Left colon (tissue), 2 donors: ENCODE measurements around the gene DBET. TPM values are rescaled to one million over a fixed set of nuclear protein-coding genes. Genes with fewer than 3 reads are reported as not detected.
"Not testable (repeated sequence)": the region's sequence is repeated elsewhere in the genome, so short reads cannot be mapped to it uniquely, and the experiment has no call there.

Source experiments
- ATAC-seq: fragments of 200-7000 bp; cut with Tn5 transposase; one replicate; pipeline ENCODE4 v1.9.1; 2020; ENCODE audit warnings: mild to moderate bottlenecking, moderate library complexity
- DNase-seq, 2 donors: peaks; one replicate each; pipeline ENCODE4 v3.0.0-alpha.2; 2020
- intact Hi-C, 2 donors: fragments of 100-400 bp; cut with DNase I in 1 of 2; cut with micrococcal nuclease in 1 of 2; formaldehyde crosslinking; loops; one replicate each; pipeline versions ENCODE4 v1.11.2 to v1.14.0; 2022; cut with DNase I, micrococcal nuclease
- total RNA-seq, 2 donors: library from RNA; stranded (reverse); fragmentation: NEBNext Ultra II Directional; extraction: Animal tissue kit (Norgen Biotek cat#: 25700); gene quantifications; one replicate each; pipeline ENCODE4 v1.2.1, GENCODE V29; 2021
- donor health status: DM: no; HTN: no; CAD: no.
- donor health status: DM: yes; HTN: yes; CAD: no.

Gene DBET
- total RNA-seq, 2 donors from 2014 or later = not detected

DNA sequence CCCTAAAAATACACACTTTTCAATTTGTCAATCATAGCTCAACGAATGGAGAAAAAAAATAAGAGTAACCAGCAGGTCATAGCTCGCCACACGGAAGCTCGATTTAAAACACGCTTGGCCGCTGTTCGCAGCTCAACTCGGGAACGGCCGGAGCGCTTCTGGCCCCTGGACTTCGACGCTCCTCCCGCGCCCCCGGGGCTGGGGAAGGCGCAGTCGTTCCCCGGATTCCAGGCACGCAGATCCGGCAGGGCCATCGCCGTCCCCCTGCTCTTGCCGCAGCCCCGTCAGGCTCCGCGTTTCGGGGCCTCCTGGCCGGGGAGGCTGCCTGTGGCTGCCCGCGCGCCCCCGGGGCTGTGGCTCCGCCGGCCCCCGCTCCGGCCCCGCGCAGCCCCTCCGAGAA lies 23.4 kb upstream of the DBET start:
- DNase-seq, intact Hi-C loops, ATAC-seq: not testable (repeated sequence)

DNA sequence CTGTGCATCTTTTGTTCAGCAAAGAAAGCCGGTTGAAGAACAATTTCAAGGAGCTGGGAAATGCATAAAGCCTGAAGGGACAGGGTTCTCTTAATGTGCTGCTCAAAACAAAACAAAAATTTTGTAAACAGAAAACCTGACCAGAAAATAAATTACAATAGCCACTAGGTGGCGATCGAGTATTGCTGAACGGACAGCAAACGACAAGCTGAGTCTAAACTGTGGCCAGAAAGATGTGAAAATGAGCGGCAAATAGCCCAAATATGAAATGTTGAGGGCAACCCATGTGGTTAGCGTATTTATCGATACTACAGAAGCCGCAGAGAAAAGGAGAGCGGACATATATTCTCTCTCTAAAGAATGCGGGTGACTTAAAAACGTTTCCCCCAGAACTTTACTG lies 16.7 kb upstream of the DBET start:
- DNase-seq, intact Hi-C loops, ATAC-seq: not testable (repeated sequence)

DNA sequence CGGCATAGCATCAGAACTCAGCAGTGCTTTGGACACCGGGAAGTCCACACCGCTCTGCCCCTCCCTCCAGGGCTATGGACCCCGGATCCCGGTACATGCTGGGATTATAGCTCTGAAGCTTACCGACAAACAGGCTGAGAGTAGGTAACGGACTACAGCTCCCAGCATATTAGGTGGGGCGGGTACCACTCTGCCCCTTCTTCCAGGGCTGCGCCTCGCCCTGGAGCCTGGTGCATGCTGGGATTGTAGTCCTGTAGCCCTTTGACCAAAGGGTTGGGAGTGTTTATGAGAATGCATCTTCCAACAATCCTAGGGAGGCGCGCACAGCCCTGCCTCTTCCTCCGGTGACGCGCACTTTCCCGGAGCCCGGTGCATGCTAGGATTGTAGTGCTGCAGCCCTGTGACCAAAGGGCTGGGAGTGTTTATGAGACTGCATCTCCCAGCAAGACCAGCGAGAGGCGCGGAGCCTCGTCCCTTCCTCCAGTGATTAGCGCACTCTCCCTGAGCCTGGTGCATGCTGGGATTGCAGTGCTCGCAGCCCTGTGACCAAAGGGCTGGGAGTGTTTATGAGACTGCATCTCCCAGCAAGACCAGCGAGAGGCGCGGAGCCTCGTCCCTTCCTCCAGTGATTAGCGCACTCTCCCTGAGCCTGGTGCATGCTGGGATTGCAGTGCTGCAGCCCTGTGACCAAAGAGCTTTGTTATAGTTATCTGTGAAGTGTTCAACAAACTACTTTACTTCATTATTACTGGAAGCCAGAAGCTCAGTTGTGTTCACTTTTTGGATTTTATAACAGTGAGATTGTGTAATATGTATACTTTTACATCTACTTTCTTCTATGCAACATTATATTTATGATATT lies 14.7 kb upstream of the DBET start:
- intact Hi-C loops, DNase-seq: not testable (repeated sequence)
- peak; percentile 53 for ATAC-seq

DNA sequence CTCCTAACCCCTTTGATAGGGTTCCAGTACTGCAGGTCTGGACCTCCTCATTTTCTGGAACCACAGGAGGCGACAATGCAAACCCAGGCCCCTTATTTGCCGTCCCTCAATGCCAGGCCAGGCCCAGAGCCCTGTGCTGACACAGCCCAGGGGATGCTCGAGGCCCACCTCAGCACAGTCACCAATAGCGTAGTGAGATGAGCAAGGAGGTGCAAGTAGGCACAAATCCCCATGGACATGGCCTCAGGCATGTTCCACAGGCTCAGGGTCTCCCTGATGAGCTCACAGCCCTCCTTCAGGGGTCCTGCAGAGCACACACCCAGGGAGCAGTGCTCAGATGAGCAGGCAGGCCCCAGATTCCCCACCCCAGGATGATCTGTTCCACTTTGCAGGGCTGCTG lies 5.3 kb upstream of the DBET start:
- intact Hi-C loops, DNase-seq, ATAC-seq: not testable (repeated sequence)

DNA sequence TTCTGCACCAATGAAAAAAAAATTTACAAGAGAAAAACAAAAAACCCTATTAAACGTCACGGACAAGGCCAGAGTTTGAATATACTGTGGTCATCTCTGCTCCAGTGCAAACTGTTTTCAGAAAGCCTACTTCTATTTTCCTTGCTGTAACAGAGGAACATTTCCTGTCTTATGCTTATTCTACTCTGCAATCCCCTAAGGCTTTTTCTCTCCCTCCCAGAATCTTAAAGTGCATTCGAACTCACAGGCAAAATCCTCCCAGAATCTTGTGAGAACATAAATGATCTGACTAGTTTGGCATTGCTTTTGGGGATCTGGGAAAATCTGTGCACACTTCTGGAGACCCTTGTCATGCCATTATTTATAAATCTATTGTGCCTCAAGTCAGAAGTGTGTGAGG lies 503 bp downstream of the DBET start:
- ATAC-seq, DNase-seq, intact Hi-C loops: not testable (repeated sequence)

DNA sequence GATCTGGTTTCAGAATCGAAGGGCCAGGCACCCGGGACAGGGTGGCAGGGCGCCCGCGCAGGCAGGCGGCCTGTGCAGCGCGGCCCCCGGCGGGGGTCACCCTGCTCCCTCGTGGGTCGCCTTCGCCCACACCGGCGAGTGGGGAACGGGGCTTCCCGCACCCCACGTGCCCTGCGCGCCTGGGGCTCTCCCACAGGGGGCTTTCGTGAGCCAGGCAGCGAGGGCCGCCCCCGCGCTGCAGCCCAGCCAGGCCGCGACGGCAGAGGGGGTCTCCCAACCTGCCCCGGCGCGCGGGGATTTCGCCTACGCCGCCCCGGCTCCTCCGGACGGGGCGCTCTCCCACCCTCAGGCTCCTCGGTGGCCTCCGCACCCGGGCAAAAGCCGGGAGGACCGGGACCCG lies 4.0 kb downstream of the DBET start:
- DNase-seq = peak in 1 of 2 donors; percentile 7
- ATAC-seq, intact Hi-C loops: not testable (repeated sequence)

DNA sequence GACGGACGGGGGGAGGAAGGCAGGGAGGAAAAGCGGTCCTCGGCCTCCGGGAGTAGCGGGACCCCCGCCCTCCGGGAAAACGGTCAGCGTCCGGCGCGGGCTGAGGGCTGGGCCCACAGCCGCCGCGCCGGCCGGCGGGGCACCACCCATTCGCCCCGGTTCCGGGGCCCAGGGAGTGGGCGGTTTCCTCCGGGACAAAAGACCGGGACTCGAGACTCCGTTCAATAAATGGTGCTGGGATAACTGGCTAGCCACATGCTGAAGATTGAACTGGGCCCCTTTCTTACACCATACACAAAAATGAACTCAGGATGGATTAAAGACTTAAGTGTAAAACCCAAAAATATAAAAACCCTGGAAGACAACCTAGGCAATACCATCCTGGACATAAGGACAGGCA lies 28.8 kb downstream of the DBET start:
- intact Hi-C loops, DNase-seq, ATAC-seq: not testable (repeated sequence)

DNA sequence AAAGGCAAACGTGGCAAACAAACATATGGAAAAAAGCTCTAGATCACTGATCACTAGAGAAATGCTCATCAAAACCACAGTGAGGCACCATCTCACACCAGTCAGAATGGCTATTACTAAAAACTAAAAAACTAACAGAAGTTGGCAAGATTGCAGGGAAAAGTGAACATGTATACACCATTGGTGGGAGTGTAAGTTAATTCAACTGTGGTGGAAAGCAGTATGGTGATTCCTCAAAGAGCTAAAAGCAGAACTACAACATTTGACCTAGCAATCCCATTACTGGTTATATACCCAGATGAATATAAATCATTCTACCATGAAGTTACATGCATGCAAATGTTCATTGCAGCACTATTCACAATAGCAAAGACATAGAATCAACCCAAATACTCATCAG lies 29.7 kb downstream of the DBET start:
- ATAC-seq, intact Hi-C loops, DNase-seq: not testable (repeated sequence)

DNA sequence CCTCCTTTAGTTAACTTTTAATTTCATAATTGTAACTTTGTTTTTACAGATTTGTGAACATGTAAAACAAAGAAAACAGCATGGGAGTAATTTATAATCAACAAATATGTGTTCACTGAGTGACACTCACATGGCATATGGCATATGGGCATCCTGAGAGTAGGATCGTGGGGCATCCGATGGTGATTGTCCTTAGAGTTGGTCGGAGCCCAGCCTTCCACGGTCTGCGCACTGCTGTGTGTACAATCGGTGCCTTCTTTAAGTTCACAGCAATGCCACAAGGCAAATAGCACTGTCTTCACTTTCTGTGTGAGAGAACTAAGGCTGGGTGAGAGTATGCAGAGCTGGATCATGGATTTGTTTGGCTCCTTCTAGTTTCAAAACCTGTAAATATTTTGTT lies 31.0 kb downstream of the DBET start:
- intact Hi-C loops, ATAC-seq: not testable (repeated sequence)

DNA sequence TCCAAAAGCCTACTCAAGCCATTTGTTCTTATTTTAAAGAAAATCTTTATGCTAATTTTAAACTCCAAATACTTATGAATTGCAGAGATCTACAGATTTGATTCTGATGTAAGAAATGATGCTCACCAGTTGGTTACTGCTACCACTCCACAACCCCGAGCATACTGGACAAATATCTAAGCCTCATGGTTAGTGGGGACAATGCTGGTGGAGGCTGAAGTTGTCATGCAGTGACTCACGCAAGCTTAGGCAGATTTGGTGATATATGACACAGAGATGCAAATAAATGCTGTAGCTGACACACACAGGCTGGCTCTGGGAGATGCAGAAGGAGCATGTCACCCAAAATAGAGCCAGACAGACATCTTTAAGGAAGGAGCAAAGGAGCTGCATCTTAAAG lies 35.3 kb downstream of the DBET start:
- ATAC-seq, intact Hi-C loops, DNase-seq: not testable (repeated sequence)

More for the DNA sequence above, 31.0 kb downstream of the DBET start:
- DNase-seq = not testable (repeated sequence)

DNA sequence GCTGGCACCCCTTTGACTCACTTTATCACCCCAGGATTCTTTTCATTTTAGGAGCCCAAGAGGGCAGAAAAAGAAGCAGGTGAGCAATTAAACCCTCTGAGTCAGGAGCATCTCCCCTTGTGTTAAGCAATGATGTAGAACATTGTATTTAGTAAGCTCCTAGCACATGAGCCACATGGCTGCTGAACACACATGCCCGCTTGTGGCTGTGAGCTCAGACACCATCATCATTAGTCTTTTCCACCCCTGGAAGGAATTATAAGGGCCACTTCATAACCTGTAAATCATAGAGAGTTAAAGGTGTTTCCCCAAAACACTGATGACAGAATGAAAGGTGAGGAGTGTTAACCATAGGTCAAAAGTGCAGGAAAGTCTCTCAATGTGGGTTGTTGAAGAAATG lies 37.2 kb downstream of the DBET start:
- intact Hi-C loops, DNase-seq, ATAC-seq: not testable (repeated sequence)

DNA sequence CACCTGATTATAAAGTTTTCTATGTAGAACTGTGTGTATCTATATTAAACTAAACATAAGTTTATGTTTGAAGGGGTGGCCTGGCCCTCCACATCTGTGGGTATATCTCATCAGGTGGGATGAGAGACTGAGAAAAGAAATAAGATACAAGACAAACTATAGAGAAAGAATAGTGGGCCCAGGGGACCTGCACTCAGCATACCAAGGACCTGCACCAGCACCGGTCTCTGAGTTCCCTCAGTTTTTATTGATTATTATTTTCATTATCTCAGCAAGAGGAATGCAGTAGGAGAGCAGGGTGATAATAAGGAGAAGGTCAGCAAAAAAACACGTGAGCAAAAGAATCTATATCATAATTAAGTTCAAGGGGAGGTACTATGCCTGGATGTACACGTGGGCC lies 41.9 kb downstream of the DBET start:
- not testable (repeated sequence) for DNase-seq

DNA sequence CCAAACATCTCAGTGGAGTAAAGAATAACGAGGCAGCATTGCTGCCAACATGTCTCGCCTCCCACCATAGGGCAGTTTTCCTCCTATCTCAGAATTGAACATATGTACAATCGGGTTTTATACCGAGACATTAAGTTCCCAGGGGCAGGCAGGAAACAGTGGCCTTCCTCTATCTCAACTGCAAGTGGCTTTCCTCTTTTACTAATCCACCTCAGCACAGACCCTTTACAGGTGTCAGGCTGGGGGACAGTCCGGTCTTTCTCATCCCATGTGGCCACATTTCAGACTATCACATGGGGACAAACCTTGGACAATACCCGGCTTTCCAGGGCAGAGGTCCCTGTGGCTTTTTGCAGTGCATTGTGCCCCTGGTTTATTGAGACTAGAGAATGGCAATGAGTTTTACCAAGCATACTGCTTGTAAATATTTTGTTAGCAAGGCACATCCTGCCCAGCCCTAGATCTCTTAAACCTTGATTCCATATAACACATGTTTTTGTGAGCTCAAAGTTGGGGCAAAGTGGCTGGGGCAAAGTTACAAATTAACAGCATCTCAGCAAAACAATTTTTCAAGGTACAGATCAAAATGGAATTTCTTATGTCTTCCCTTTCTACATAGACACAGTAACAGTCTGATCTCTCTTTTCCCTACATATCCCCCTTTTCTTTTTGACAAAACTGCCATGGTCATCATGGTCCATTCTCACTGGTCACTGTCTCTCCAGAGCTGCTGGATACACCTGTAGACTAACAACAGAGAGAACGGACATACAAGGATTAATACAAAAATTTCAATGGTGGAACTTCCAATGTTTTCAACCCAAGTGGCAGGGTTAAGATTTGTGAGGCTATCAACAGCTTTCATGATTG lies 42.5 kb downstream of the DBET start:
- ATAC-seq, intact Hi-C loops, DNase-seq: not testable (repeated sequence)

More for the DNA sequence above, 41.9 kb downstream of the DBET start:
- ATAC-seq, intact Hi-C loops: not testable (repeated sequence)

DNA sequence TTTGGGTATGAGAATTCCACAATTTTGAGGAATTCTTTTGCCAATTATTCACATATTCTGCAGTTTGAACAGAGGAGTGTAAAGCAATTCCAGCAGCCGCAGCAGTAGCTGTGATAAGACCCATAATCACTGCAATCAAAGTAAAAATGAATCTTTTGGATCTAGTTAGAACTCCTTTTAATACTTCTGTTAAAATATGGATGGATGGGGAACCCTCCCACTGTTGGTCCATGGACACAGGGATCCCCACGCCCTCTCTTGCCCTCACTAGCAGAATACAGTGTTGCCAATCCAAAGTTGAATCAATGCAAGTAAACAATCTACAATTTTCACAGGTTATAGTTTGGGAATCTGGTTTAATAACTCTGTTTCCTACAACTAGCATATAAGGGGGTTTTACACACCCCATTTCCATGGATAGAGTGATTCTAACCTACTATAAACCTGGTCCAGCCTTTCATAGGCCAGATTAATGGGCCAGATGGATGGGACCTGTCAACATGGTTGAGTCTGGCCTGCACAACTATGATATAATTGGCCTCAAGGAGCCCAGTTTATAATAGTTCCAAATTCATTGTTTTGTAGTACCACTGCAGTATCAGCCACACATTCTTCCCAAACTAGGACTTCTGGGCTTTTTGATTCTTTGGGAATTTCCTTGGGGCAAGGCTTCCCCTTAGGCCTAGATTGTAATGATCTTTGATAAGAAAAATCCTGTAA lies 43.6 kb downstream of the DBET start:
- DNase-seq, ATAC-seq, intact Hi-C loops: not testable (repeated sequence)

DNA sequence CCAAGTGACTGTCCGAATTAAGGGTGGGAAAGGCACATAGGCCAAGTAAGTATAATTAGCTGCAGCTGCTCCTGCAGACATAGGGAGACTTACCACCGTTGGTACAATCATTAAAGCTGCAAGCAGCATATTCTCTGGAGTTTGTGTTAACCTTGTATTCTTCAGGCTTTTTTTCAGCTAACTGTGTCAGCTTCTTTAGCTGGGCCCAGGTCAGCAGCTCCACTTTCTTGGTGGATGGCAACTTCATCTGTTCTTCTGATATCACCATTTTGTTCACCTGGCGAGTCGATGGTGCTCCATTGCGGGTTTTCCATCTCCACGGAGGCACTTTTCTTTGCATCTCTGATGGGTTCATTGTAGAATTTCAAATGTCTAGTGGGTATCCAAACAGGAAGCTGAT lies 44.5 kb downstream of the DBET start:
- intact Hi-C loops, DNase-seq: not testable (repeated sequence)

DNA sequence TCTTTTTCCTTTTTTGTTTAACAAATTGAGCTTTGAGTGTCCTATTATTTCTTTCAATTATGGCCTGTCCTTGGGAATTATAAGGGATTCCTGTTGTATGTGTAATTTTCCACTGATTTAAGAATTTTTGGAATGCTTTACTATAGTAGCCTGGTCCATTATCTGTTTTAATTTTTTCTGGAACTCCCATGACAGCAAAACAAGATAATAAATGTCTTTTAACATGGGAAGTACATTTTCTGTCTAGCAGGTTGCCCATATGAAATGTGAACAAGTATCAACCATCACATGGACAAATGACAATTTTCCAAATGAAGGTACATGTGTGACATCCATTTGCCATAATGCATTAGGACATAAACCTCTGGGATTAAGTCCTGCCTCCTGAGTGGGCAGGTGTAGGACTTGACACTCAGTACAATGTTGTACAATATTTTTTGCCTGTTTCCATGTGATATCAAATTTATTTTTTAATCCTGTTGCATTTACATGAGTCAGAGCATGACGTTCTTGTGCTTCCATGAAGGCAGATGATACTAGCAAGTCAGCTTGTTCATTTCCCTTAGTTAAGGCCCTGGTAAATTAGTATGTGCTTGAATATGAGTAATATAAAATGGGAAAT lies 45.2 kb downstream of the DBET start:
- ATAC-seq, DNase-seq, intact Hi-C loops: not testable (repeated sequence)

More for the DNA sequence above, 44.5 kb downstream of the DBET start:
- ATAC-seq = not testable (repeated sequence)

DNA sequence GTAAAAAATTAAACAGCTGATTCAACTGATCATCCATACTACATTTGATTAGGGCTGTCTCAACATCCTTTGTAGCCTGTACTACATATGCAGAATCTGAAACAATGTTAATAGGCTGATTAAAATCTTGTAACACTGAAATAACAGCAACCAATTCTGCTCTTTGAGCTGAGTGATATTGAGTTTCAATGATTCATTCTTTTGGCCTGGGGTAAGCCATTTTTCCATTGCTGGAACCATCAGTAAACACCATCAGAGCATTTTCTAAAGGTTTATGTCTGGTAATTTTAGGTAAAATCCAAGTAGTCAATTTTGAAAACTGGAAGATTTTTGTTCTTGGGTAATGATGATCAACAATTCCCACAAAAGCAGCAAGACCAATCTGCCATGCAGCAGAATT lies 45.7 kb downstream of the DBET start:
- intact Hi-C loops, ATAC-seq, DNase-seq: not testable (repeated sequence)
